SK-N-SH (cell line): Measurements from ENCODE around the gene TARDBP.

ENCODE experiments used
- FOXJ3 ChIP-seq: sonication (generic); formaldehyde crosslinking; IDR thresholded peaks from 2 replicates; pipeline ENCODE4 v1.5.1; 2020; ENCODE audit warnings: mild to moderate bottlenecking, missing genetic modification reagents
- POLR2AphosphoS5 ChIP-seq: IDR thresholded peaks from 2 replicates; pipeline ENCODE4 v1.6.1; 2012; ENCODE audit warnings: low read depth, low read length

DNA sequence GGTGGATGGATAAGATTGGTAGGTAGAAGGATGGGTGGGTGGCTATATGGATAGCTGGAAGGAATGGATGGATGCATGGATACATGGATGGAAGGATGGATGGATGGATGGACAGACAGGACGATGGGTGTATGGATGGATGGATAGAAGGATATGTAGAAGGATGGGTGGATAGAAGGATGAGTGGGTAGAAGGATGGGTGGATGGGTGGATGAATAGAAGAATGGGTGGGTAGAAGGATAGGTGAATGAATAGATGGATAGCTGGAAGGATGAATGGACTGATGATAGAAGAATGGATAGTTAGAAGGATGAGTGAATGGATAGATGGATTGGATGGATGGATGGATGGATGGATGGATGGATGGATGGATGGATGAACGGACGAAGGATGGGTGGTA lies 29.6 kb downstream of the TARDBP start:
- TF ChIP-seq FOXJ3 (no peak), POLR2AphosphoS5 (no peak)
